GM18870 (cell line): ENCODE measurements around the gene DDIAS.
"Not testable (repeated sequence)": the region's sequence is repeated elsewhere in the genome, so short reads cannot be mapped to it uniquely, and the experiment has no call there.

ENCODE experiments used
- ATAC-seq: cut with Tn5 transposase; IDR thresholded peaks from one replicate; pipeline ENCODE4 v1.9.1; 2021; ENCODE audit warnings: moderate library complexity; ENCODE audit not compliant: unreplicated experiment

DDIAS gene

GRCh38 chr11:82890002-82890341 lies 11.6 kb upstream of the DDIAS start:
- no peak for ATAC-seq

GRCh38 chr11:82890936-82891335 lies 10.6 kb upstream of the DDIAS start:
- ATAC-seq, result no peak

DNA sequence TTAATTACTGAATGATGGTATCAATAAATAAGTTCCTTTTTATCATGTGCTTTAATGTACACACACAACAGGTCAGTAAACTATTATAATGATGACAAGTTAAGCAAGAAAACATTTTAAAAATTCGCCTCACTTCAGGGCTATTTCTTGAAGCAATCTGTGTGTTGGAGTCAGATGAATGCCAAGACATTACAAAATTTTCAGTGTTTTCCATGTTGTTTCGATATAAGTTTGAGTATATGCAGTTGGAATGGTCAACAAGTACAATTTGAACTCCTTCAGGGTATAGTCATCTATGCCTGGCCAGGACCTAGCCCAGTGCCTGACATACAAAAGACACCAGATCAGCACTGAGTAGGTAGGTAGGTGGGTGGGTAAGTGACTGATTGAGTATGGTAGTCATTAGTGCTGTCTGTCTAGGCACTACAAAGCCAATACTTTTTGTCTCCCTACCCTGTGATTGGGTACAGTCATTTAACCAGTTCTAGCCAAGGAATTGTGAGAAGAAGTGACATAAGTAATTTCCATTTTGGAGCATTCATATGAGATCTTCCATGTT lies 8.8 kb upstream of the DDIAS start:
- ATAC-seq, result no peak

- peak; percentile 25 for ATAC-seq
Observed at GRCh38 chr11:82895437-82896091, 6.0 kb upstream of the DDIAS start.

- no peak for ATAC-seq
Observed at GRCh38 chr11:82896183-82896582, 5.4 kb upstream of the DDIAS start.

- no peak for ATAC-seq
Observed at GRCh38 chr11:82898241-82898640, 3.3 kb upstream of the DDIAS start.

DNA sequence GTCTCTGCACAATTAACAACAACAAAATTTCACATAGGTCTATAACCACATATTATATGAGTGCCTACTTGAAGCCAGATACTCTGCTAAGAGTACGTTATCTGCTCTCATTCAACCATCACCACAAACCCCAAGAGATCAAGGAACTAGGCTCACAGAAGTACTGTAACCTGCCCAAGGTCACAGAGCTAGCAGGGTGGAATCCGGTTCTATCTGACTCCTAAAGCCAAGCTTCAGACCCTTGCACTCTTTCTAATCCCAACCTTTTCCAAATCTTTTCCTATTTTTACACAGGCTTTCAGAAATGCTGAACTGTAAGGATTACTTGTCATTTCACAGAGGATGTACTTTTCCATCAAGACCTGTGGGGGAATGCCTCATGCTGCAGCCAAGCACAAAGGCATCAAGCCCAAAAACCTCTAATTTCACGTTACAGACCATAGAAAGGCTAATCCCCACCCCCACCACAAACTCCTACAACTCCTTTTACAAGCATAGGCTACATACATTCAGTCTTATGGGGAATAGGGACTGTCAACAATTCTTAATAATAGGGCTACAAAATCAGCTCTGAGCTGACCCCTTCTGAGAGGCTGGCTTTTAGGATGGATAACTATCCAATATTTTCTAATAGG lies 2.2 kb upstream of the DDIAS start:
- peak; percentile 19 for ATAC-seq

DNA sequence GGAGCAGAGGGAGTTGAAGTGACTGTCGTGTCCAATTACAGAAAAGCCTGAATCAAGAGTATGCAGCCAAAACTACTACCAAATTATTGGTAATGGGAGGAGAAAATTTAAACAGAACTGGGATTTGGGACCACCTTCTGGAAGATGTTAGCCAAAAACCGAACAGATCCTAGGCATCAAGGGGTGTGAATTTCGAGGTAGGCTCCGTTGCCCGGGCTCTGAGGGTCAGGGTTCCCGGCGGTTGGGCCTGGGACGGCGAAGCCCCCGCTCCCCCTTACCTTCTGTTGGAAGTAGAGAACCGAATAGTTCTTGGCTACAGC lies 1.6 kb upstream of the DDIAS start:
- peak; percentile 7 for ATAC-seq

- peak; percentile 80 for ATAC-seq
Observed at GRCh38 chr11:82900277-82901164, 1.0 kb upstream of the DDIAS start, which contains the start of gene PRCP. Gene PRCP, minus strand, starts transcription at chr11:82900430. Its CDS starts 28 bp downstream, at chr11:82900402.

- ATAC-seq, result no peak
Observed at GRCh38 chr11:82901922-82902485, 468 bp downstream of the DDIAS start.

DNA sequence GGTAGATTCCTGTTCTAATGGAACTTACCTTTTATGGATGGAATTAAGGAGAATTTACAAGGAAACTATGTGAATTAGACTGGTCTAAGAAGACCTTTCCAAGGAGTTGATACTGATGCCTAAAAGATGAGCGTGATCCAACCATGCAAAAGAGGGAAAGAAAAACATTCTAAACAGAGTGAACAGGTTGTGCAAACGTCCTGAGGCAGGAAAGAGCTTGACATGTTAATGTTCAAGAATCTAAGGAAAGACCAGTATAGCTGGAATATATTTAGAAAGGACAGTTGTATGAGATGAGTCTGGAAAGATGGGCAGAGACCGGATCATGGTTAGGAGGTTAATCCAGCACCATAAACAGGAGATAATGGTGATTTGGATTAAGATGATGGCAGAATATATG lies 1.3 kb downstream of the DDIAS start:
- no peak for ATAC-seq

- no peak for ATAC-seq
Observed at GRCh38 chr11:82903843-82904586, 2.5 kb downstream of the DDIAS start.

- no peak for ATAC-seq
Observed at GRCh38 chr11:82906236-82906635, 4.7 kb downstream of the DDIAS start.

- no peak for ATAC-seq
Observed at GRCh38 chr11:82906931-82907330, 5.4 kb downstream of the DDIAS start.

DNA sequence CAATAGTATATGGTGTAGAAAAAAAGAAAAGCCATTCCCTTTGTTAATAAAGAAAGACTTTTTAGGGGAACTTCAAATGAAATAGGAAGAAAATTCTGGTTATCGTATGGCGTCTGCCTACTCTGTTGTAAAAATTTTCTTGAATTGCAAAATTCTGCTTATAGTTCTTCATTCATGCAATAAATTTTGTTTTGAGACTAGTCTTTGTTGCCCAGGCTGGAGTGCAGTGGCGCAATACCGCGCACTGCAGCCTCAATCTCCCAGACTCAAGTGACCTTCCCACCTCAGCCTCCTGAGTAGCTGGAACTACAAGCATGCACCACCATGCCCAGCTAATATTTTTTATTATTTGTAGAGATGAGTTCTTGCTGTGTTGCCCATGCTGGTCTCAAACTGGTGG lies 5.8 kb downstream of the DDIAS start:
- no peak for ATAC-seq

GRCh38 chr11:82908311-82908710 lies 6.8 kb downstream of the DDIAS start:
- ATAC-seq, result no peak

GRCh38 chr11:82909015-82909640 lies 7.6 kb downstream of the DDIAS start:
- ATAC-seq, result no peak

GRCh38 chr11:82919786-82920185 lies 18.2 kb downstream of the DDIAS start:
- not testable (repeated sequence) for ATAC-seq

GRCh38 chr11:82920227-82920626 lies 18.7 kb downstream of the DDIAS start:
- not testable (repeated sequence) for ATAC-seq
